Sigmoid colon (tissue), 7 donors: ENCODE data around the gene ANKRD31. TPM values are rescaled to one million over a fixed set of nuclear protein-coding genes. Genes with fewer than 3 reads are reported as not detected.
"Not testable (repeated sequence)": the region's sequence is repeated elsewhere in the genome, so short reads cannot be mapped to it uniquely, and the experiment has no call there.

Source experiments
- DNase-seq: peaks from one replicate; pipeline ENCODE4 v3.0.0-alpha.2; 2019
- H3K27ac ChIP-seq, 4 donors: fragments of 200-600 bp; sonication (generic); one replicate each; pipeline ENCODE4 v1.5.1; 2016 to 2019; ENCODE audit warnings: mild to moderate bottlenecking in 1 of 4
- H3K27me3 ChIP-seq, 3 donors: fragments of 200-600 bp; sonication (generic); one replicate each; pipeline ENCODE4 v1.5.1; 2019; ENCODE audit warnings: mild to moderate bottlenecking in 1 of 3
- H3K36me3 ChIP-seq, 4 donors: fragments of 200-600 bp; sonication (generic); one replicate each; pipeline ENCODE4 v1.5.1; 2016 to 2019
- H3K4me1 ChIP-seq, 4 donors: fragments of 200-600 bp; sonication (generic); one replicate each; pipeline ENCODE4 v1.5.1; 2017 to 2019
- H3K4me3 ChIP-seq, 4 donors: fragments of 200-600 bp; sonication (generic); one replicate each; pipeline ENCODE4 v1.5.1; 2017 to 2019; ENCODE audit warnings: mild to moderate bottlenecking in 2 of 4, moderate library complexity in 1 of 4
- H3K9me3 ChIP-seq, 4 donors: fragments of 200-600 bp in 3 of 4; sonication (generic) in 3 of 4; one replicate each; pipeline versions ENCODE4 v1.5.1 to v1.6.1; 2013 to 2019
- CTCF ChIP-seq, 4 experiments: fragments of 450-650 bp in 3 of 4; fragments of 200-600 bp in 1 of 4; IDR thresholded peaks; one replicate each; pipeline ENCODE4 v1.5.1; 2016 to 2019; ENCODE audit warnings: antibody characterized with exemption in 4 of 4, mild to moderate bottlenecking in 3 of 4, moderate library complexity in 2 of 4
- EP300 ChIP-seq, 4 donors: sonication (generic); formaldehyde crosslinking; IDR thresholded peaks; one replicate each; pipeline ENCODE4 v1.6.1; 2017; ENCODE audit warnings: antibody characterized with exemption in 4 of 4
- POLR2A ChIP-seq, 2 donors: fragments of 450-650 bp; IDR thresholded peaks; one replicate each; pipeline ENCODE4 v1.6.1; 2016; ENCODE audit warnings: antibody characterized with exemption in 2 of 2, mild to moderate bottlenecking in 2 of 2, moderate library complexity in 2 of 2
- POLR2AphosphoS5 ChIP-seq, 4 donors: sonication (generic); formaldehyde crosslinking; IDR thresholded peaks; one replicate each; pipeline ENCODE4 v1.6.1; 2017; ENCODE audit warnings: antibody characterized with exemption in 4 of 4
- WGBS, 2 donors: extraction: QIAGEN DNeasy Blood & Tissue Kit; methylation state at CpG; one replicate each; pipeline ENCODE4 v1.1.7; 2013; 5-methylcytosine and 5-hydroxymethylcytosine counted together
- intact Hi-C: fragments of 100-400 bp; cut with DNase I; formaldehyde crosslinking; loops from one replicate; pipeline ENCODE4 v1.15.1; 2023
- polyA plus RNA-seq, 3 donors: library from polyadenylated mRNA; stranded (reverse); fragments of 200-250 nt; gene quantifications; one replicate each; pipeline ENCODE4 v1.2.3, GENCODE V29; 2013
- total RNA-seq, 4 donors: library from RNA; depleted of rRNA; stranded (reverse); fragments of >200 nt; gene quantifications; one replicate each; pipeline ENCODE4 v1.1.0, GENCODE V29; 2016
- donor health status: healthy with polysubstance abuse.
- donor health status: Bipolar disorder and iron deficiency.
- donor health status: healthy.

Gene ANKRD31
- total and polyA plus RNA-seq, 7 donors = under 0.01 to 0.33 (median 0.15) TPM; not detected in 3

GRCh38 chr5:75279321-75279720 lies 42.6 kb upstream of the ANKRD31 start:
- 72 to 85% methylated on average over 1 of the region's 1 CpG for WGBS, 2 donors
- intact Hi-C loops = no loop called here
- no peak overlapping the region for H3K27ac ChIP-seq
- H3K4me1 ChIP-seq = no peaks in the 10 kb centered on the region
- H3K4me3 ChIP-seq = no peak overlapping the region
- no peaks in the 10 kb centered on the region for H3K27me3 ChIP-seq
- TF ChIP-seq POLR2AphosphoS5 (IDR thresholded peaks at IDR 0.05) (no peak), CTCF (IDR thresholded peaks at IDR 0.05) (no peak), POLR2A (IDR thresholded peaks at IDR 0.05) (no peak), EP300 (IDR thresholded peaks at IDR 0.05) (no peak)
- no peak for DNase-seq
- H3K9me3 ChIP-seq = no peaks in the 10 kb centered on the region
- H3K36me3 ChIP-seq = no peaks in the 10 kb centered on the region

- Histone ChIP-seq H3K36me3 (no peaks in the 10 kb centered on the region), H3K27ac (no peak overlapping the region), H3K27me3 (no peaks in the 10 kb centered on the region), H3K4me3 (no peak overlapping the region), H3K9me3 (no peaks in the 10 kb centered on the region), H3K4me1 (no peaks in the 10 kb centered on the region)
- DNase-seq = no peak
- 16 to 65% methylated on average over 4 of the region's 4 CpGs for WGBS, 2 donors
- intact Hi-C loops = no loop called here
- TF ChIP-seq EP300 (IDR thresholded peaks at IDR 0.05) = no peak
- no peak for TF ChIP-seq CTCF (IDR thresholded peaks at IDR 0.05)
- no peak for TF ChIP-seq POLR2A (IDR thresholded peaks at IDR 0.05)
- no peak for TF ChIP-seq POLR2AphosphoS5 (IDR thresholded peaks at IDR 0.05)
These were observed 40.8 kb upstream of the ANKRD31 start for GRCh38 chr5:75277463-75277862.

GRCh38 chr5:75275756-75276155 lies 39.1 kb upstream of the ANKRD31 start:
- Histone ChIP-seq H3K4me3 (no peak overlapping the region), H3K4me1 (no peaks in the 10 kb centered on the region), H3K27me3 (no peaks in the 10 kb centered on the region), H3K27ac (no peak overlapping the region), H3K36me3 (no peaks in the 10 kb centered on the region), H3K9me3 (no peaks in the 10 kb centered on the region)
- no peak for DNase-seq
- intact Hi-C loops = no loop called here
- TF ChIP-seq POLR2A (IDR thresholded peaks at IDR 0.05) = no peak
- no peak for TF ChIP-seq CTCF (IDR thresholded peaks at IDR 0.05)
- no peak for TF ChIP-seq EP300 (IDR thresholded peaks at IDR 0.05)
- TF ChIP-seq POLR2AphosphoS5 (IDR thresholded peaks at IDR 0.05) = no peak
- 57 to 75% methylated on average over 3 of the region's 3 CpGs for WGBS, 2 donors

- WGBS, 2 donors = 85 to 87% methylated on average over 1 of the region's 1 CpG
- Histone ChIP-seq H3K4me1 (no peaks in the 10 kb centered on the region), H3K36me3 (no peaks in the 10 kb centered on the region), H3K27me3 (no peaks in the 10 kb centered on the region), H3K9me3 (no peaks in the 10 kb centered on the region), H3K4me3 (no peak overlapping the region), H3K27ac (no peak overlapping the region)
- DNase-seq = no peak
- TF ChIP-seq POLR2AphosphoS5 (IDR thresholded peaks at IDR 0.05) = no peak
- TF ChIP-seq EP300 (IDR thresholded peaks at IDR 0.05) = no peak
- TF ChIP-seq CTCF (IDR thresholded peaks at IDR 0.05) = no peak
- no peak for TF ChIP-seq POLR2A (IDR thresholded peaks at IDR 0.05)
- intact Hi-C loops = no loop called here
These were observed 38.5 kb upstream of the ANKRD31 start for GRCh38 chr5:75275147-75275546.

GRCh38 chr5:75274486-75274885 lies 37.8 kb upstream of the ANKRD31 start:
- no peaks in the 10 kb centered on the region for H3K4me1 ChIP-seq
- H3K36me3 ChIP-seq = no peaks in the 10 kb centered on the region
- H3K27me3 ChIP-seq = no peaks in the 10 kb centered on the region
- TF ChIP-seq CTCF (IDR thresholded peaks at IDR 0.05) (no peak), EP300 (IDR thresholded peaks at IDR 0.05) (no peak), POLR2AphosphoS5 (IDR thresholded peaks at IDR 0.05) (no peak), POLR2A (IDR thresholded peaks at IDR 0.05) (no peak)
- WGBS, 2 donors = 61 to 84% methylated on average over 1 of the region's 1 CpG
- no peaks in the 10 kb centered on the region for H3K9me3 ChIP-seq
- H3K4me3 ChIP-seq = no peak overlapping the region
- no peak overlapping the region for H3K27ac ChIP-seq
- DNase-seq = no peak
- intact Hi-C loops = no loop called here

GRCh38 chr5:75270605-75271004 lies 33.9 kb upstream of the ANKRD31 start:
- 96 to 98% methylated on average over 27 to 31 of the region's 31 CpGs for WGBS, 2 donors
- DNase-seq = not testable (repeated sequence)

More at GRCh38 chr5:75270605-75271004, 33.9 kb upstream of the ANKRD31 start:
- H3K4me3 ChIP-seq, H3K9me3 ChIP-seq, H3K36me3 ChIP-seq, H3K27me3 ChIP-seq, H3K4me1 ChIP-seq, H3K27ac ChIP-seq, intact Hi-C loops: not testable (repeated sequence)
